ENCODE results near the gene MFAP3L. TPM values are rescaled to one million over a fixed set of nuclear protein-coding genes. Genes with fewer than 3 reads are reported as not detected.

Gene MFAP3L
- total RNA-seq, 2 donors from 2014 or later: 3.1 to 47.0 TPM

GRCh38 chr4:169996379-169997240 lies 29.6 kb downstream of the MFAP3L start:
- DNase-seq: no peak
- no peak overlapping the region for H3K27ac Mint-ChIP-seq
- peaks cover 6% of the 10 kb centered on the region for H3K36me3 Mint-ChIP-seq (ENCODE audit: low read depth)
- H3K4me3 Mint-ChIP-seq: no peak overlapping the region
- peaks cover 8% of the 10 kb centered on the region for H3K27me3 Mint-ChIP-seq
- peaks cover 3% of the 10 kb centered on the region for H3K4me1 Mint-ChIP-seq
- ATAC-seq: no peak
- H3K9me3 ChIP-seq (ENCODE audit: control insufficient read depth, low read length, poor library complexity, severe bottlenecking): no peaks in the 10 kb centered on the region

- H3K9me3 ChIP-seq (ENCODE audit: control insufficient read depth, low read length, poor library complexity, severe bottlenecking): no peaks in the 10 kb centered on the region
- Mint-ChIP-seq H3K4me3 (no peak overlapping the region), H3K27me3 (peaks cover 8% of the 10 kb centered on the region), H3K36me3 (ENCODE audit: low read depth) (peaks cover 6% of the 10 kb centered on the region), H3K4me1 (peaks cover 3% of the 10 kb centered on the region), H3K27ac (no peak overlapping the region)
- no peak for ATAC-seq
- no peak for DNase-seq
These were observed 32.7 kb downstream of the MFAP3L start for GRCh38 chr4:169993531-169993930.

- Mint-ChIP-seq H3K4me1 (peaks cover 2% of the 10 kb centered on the region), H3K4me3 (no peak overlapping the region), H3K27ac (no peak overlapping the region), H3K27me3 (peaks cover 21% of the 10 kb centered on the region), H3K36me3 (ENCODE audit: low read depth) (no peaks in the 10 kb centered on the region)
- H3K9me3 ChIP-seq (ENCODE audit: control insufficient read depth, low read length, poor library complexity, severe bottlenecking): no peaks in the 10 kb centered on the region
- ATAC-seq (no peak), DNase-seq (no peak)
These were observed 37.9 kb downstream of the MFAP3L start for GRCh38 chr4:169988252-169988651.

- Mint-ChIP-seq H3K4me1 (peaks cover 2% of the 10 kb centered on the region), H3K27me3 (peaks cover 21% of the 10 kb centered on the region), H3K4me3 (no peak overlapping the region), H3K27ac (no peak overlapping the region), H3K36me3 (ENCODE audit: low read depth) (no peaks in the 10 kb centered on the region)
- no peak for DNase-seq
- peak; percentile 32 for ATAC-seq
- no peaks in the 10 kb centered on the region for H3K9me3 ChIP-seq (ENCODE audit: control insufficient read depth, low read length, poor library complexity, severe bottlenecking)
These were observed 38.6 kb downstream of the MFAP3L start for GRCh38 chr4:169987327-169988228.

GRCh38 chr4:169986369-169986768 lies 39.8 kb downstream of the MFAP3L start:
- H3K4me1 Mint-ChIP-seq: peaks cover 2% of the 10 kb centered on the region

GRCh38 chr4:169985881-169986280 lies 40.3 kb downstream of the MFAP3L start:
- H3K9me3 ChIP-seq (ENCODE audit: control insufficient read depth, low read length, poor library complexity, severe bottlenecking): no peaks in the 10 kb centered on the region
- Mint-ChIP-seq H3K27ac (no peak overlapping the region), H3K27me3 (peaks cover 34% of the 10 kb centered on the region), H3K4me3 (no peak overlapping the region), H3K36me3 (ENCODE audit: low read depth) (no peaks in the 10 kb centered on the region), H3K4me1 (peaks cover 2% of the 10 kb centered on the region)
- DNase-seq: no peak
- no peak for ATAC-seq

More at GRCh38 chr4:169986369-169986768, 39.8 kb downstream of the MFAP3L start:
- Mint-ChIP-seq H3K27me3 (peaks cover 29% of the 10 kb centered on the region), H3K27ac (no peak overlapping the region), H3K36me3 (ENCODE audit: low read depth) (no peaks in the 10 kb centered on the region), H3K4me3 (no peak overlapping the region)
- ATAC-seq (no peak), DNase-seq (no peak)
- H3K9me3 ChIP-seq (ENCODE audit: control insufficient read depth, low read length, poor library complexity, severe bottlenecking): no peaks in the 10 kb centered on the region

GRCh38 chr4:169984745-169985144 lies 41.5 kb downstream of the MFAP3L start:
- peaks cover 41% of the 10 kb centered on the region for H3K27me3 Mint-ChIP-seq
- no peaks in the 10 kb centered on the region for H3K9me3 ChIP-seq (ENCODE audit: control insufficient read depth, low read length, poor library complexity, severe bottlenecking)
- peaks cover 2% of the 10 kb centered on the region for H3K4me1 Mint-ChIP-seq
- no peaks in the 10 kb centered on the region for H3K36me3 Mint-ChIP-seq (ENCODE audit: low read depth)
- H3K4me3 Mint-ChIP-seq: no peak overlapping the region
- ATAC-seq: no peak
- DNase-seq: no peak
- no peak overlapping the region for H3K27ac Mint-ChIP-seq

GRCh38 chr4:169984173-169984572 lies 42.0 kb downstream of the MFAP3L start:
- DNase-seq (no peak), ATAC-seq (no peak)
- Mint-ChIP-seq H3K4me3 (no peak overlapping the region), H3K27me3 (peaks cover 46% of the 10 kb centered on the region), H3K36me3 (ENCODE audit: low read depth) (no peaks in the 10 kb centered on the region), H3K4me1 (peaks cover 2% of the 10 kb centered on the region), H3K27ac (no peak overlapping the region)
- no peaks in the 10 kb centered on the region for H3K9me3 ChIP-seq (ENCODE audit: control insufficient read depth, low read length, poor library complexity, severe bottlenecking)

GRCh38 chr4:169976951-169977350 lies 49.2 kb downstream of the MFAP3L start:
- Mint-ChIP-seq H3K36me3 (ENCODE audit: low read depth) (peaks cover 2% of the 10 kb centered on the region), H3K4me1 (no peaks in the 10 kb centered on the region), H3K27ac (no peak overlapping the region), H3K27me3 (peaks cover 59% of the 10 kb centered on the region), H3K4me3 (no peak overlapping the region)
- DNase-seq (no peak), ATAC-seq (no peak)
- no peaks in the 10 kb centered on the region for H3K9me3 ChIP-seq (ENCODE audit: control insufficient read depth, low read length, poor library complexity, severe bottlenecking)

- ATAC-seq: no peak
- H3K4me3 Mint-ChIP-seq: no peak overlapping the region
- no peak overlapping the region for H3K27ac Mint-ChIP-seq
- peaks cover 2% of the 10 kb centered on the region for H3K36me3 Mint-ChIP-seq (ENCODE audit: low read depth)
- no peaks in the 10 kb centered on the region for H3K4me1 Mint-ChIP-seq
- DNase-seq: no peak
- H3K9me3 ChIP-seq (ENCODE audit: control insufficient read depth, low read length, poor library complexity, severe bottlenecking): no peaks in the 10 kb centered on the region
- peaks cover 50% of the 10 kb centered on the region for H3K27me3 Mint-ChIP-seq
These were observed 50.1 kb downstream of the MFAP3L start for GRCh38 chr4:169975838-169976796.

GRCh38 chr4:169975131-169975837 lies 50.9 kb downstream of the MFAP3L start:
- H3K4me1 Mint-ChIP-seq: no peaks in the 10 kb centered on the region
- peaks cover 2% of the 10 kb centered on the region for H3K36me3 Mint-ChIP-seq (ENCODE audit: low read depth)
- H3K27ac Mint-ChIP-seq: no peak overlapping the region
- ATAC-seq (no peak), DNase-seq (no peak)
- H3K4me3 Mint-ChIP-seq: no peak overlapping the region
- no peaks in the 10 kb centered on the region for H3K9me3 ChIP-seq (ENCODE audit: control insufficient read depth, low read length, poor library complexity, severe bottlenecking)
- H3K27me3 Mint-ChIP-seq: peaks cover 45% of the 10 kb centered on the region

- H3K9me3 ChIP-seq (ENCODE audit: control insufficient read depth, low read length, poor library complexity, severe bottlenecking): no peaks in the 10 kb centered on the region
- Mint-ChIP-seq H3K27me3 (peaks cover 37% of the 10 kb centered on the region), H3K4me1 (no peaks in the 10 kb centered on the region), H3K36me3 (ENCODE audit: low read depth) (no peaks in the 10 kb centered on the region), H3K27ac (no peak overlapping the region), H3K4me3 (no peak overlapping the region)
- ATAC-seq: no peak
- no peak for DNase-seq
These were observed 54.7 kb downstream of the MFAP3L start for GRCh38 chr4:169971456-169972015.
